AG09309 (cell line): ENCODE measurements around the gene CEP131.

Experiments used
- DNase-seq: peaks from one replicate; pipeline ENCODE4 v3.0.0-alpha.2; 2010; ENCODE audit warnings: low read depth
- H3K4me3 ChIP-seq: 2 replicates; pipeline ENCODE4 v1.5.1; 2011; ENCODE audit warnings: mild to moderate bottlenecking, low read depth, low read length, moderate library complexity; ENCODE audit not compliant: control insufficient read depth
- CTCF ChIP-seq: IDR thresholded peaks from 2 replicates; pipeline ENCODE4 v1.5.1; 2011; ENCODE audit warnings: mild to moderate bottlenecking, low read depth, low read length, inconsistent platforms; ENCODE audit not compliant: insufficient read depth, control insufficient read depth; ENCODE audit errors: missing control alignments

The CEP131 gene

GRCh38 chr17:81238815-81239713 lies 16.3 kb upstream of the CEP131 start, which contains the start of the genes NDUFAF8 and TEPSIN:
TSS of gene NDUFAF8 (plus strand) at chr17:81239318. CDS start at chr17:81239364, 46 bp downstream.
TSS of gene TEPSIN (minus strand) at chr17:81239055. CDS start at chr17:81239033, 22 bp downstream.
- no peak for TF ChIP-seq CTCF
- peak; percentile 98 for DNase-seq
- H3K4me3 ChIP-seq: peak within 1 kb of the TSS; percentile 54

- peak overlapping the region; percentile 54 for H3K4me3 ChIP-seq
- TF ChIP-seq CTCF: no peak
Measured at GRCh38 chr17:81238490-81238814, 15.7 kb upstream of the CEP131 start.

GRCh38 chr17:81237591-81238489 lies 15.1 kb upstream of the CEP131 start:
- DNase-seq: no peak
- no peak for TF ChIP-seq CTCF
- H3K4me3 ChIP-seq: peak overlapping the region; percentile 54

More at GRCh38 chr17:81238490-81238814, 15.7 kb upstream of the CEP131 start:
- DNase-seq: no peak

- H3K4me3 ChIP-seq: no peak overlapping the region
- DNase-seq: no peak
- TF ChIP-seq CTCF: no peak
Measured at GRCh38 chr17:81236784-81237183, 14.0 kb upstream of the CEP131 start.

- TF ChIP-seq CTCF: no peak
- no peak for DNase-seq
- H3K4me3 ChIP-seq: no peak overlapping the region
Measured at GRCh38 chr17:81235822-81236740, 13.3 kb upstream of the CEP131 start.
